ENCODE measurements around the gene KPNA4. TPM values are rescaled to one million over a fixed set of nuclear protein-coding genes. Genes with fewer than 3 reads are reported as not detected.

The KPNA4 gene, protein sequence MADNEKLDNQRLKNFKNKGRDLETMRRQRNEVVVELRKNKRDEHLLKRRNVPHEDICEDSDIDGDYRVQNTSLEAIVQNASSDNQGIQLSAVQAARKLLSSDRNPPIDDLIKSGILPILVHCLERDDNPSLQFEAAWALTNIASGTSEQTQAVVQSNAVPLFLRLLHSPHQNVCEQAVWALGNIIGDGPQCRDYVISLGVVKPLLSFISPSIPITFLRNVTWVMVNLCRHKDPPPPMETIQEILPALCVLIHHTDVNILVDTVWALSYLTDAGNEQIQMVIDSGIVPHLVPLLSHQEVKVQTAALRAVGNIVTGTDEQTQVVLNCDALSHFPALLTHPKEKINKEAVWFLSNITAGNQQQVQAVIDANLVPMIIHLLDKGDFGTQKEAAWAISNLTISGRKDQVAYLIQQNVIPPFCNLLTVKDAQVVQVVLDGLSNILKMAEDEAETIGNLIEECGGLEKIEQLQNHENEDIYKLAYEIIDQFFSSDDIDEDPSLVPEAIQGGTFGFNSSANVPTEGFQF
- polyA plus RNA-seq (2011; rRNA removed): 31.8 and 36.5 TPM in 2 replicates
- polyA plus RNA-seq (2012; cell fraction: cytosol; rRNA removed): 8.1 and 9.0 TPM in 2 replicates
- 4.3 and 6.1 TPM in 2 replicates for polyA plus RNA-seq (2012; cell fraction: nucleus; rRNA removed)
- polyA plus RNA-seq (2017; fragmentation: RNase III; extraction: RNeasy Plus Mini Kit Qiagen cat#74134 plus additional on column Dnase treatment): 35.0 to 41.1 TPM (median 37.6 TPM) in 3 replicates
- polyA minus RNA-seq (2011; rRNA and poly(A)+ RNA removed): 39.1 and 46.3 TPM in 2 replicates

DNA sequence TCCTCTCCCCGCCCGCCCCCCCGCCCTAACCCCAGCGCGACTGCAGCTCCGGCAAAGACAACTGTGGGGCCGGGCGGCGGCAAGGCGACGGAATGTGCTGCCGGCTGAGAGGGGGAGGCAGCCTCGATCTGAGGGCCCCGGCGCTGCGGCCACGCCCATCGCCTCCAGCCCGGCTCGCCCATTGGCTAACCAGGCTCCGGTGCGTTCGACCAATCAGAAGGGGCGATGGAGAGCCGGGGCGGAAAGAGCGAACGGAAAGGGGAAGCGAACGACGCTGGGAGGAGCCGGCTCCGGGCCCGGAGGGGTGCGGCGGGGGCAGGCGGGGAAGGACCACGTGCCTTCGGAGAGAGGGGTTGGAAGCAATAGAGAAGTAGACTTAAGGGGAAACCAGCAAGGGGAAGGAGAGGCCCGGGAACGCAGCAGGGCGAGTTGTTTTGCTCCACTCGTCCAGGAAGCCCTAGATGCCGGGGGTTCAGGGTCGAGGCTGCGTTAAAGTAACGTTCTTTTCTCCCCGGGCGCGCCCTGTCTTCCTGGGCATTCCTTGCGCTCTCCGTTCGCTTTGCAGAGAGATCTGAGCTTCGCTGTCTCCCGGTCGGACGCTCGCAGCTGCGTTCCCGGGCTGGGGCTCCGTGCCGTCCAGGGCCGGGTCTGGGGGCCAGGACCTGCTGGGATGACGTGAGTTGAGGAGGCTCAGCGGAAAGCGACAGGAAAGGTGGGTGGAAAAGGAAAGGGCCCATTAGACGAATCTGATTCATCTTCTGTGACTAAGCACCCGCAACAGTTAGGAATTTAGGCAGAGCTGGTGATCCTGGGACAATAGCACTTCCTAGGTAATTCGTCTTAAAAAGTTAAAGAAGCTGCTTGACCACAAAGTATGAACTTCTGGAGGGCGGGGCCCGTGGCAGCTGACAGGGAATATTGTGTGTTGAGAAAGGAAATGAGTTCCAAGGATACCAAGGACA, at the start of gene KPNA4:
TSS of gene KPNA4 (minus strand) at position 130 of the 962 bp plus-strand sequence. CDS start 289 bp downstream, outside the sequence.
- peak; percentile 67 for FAIRE-seq
- peaks cover 36% of the 10 kb centered on the region; the same call in 2 of the 3 replicates for H3K4me1 ChIP-seq
- ChIA-PET POLR2A (interaction anchor here (0.7 to 1.8 kb wide), 3 partner anchors 11 to 116 kb away, joined by 3 to 5 read pairs (median 3); partner anchors contain the start of gene TRIM59), CTCF (no interaction called here)
- H3K4me2 ChIP-seq: peak within 1 kb of the TSS; percentile 90
- DNase-seq (ENCODE audit: low read depth in 1 of 2, low spot score in 1 of 2): peak; percentile 94 to 96
- H3K9me3 ChIP-seq: no peaks in the 10 kb centered on the region
- ATAC-seq: peak; percentile 91 to 95
- WGBS (ENCODE audit: missing lambda C conversion rate): under 1% methylated on average over 26 of the region's 71 CpGs
- peak within 1 kb of the TSS; percentile 85 for H3K4me3 ChIP-seq
- H3K27ac ChIP-seq: peak within 1 kb of the TSS; percentile 98
- TF ChIP-seq CBX8 (IDR thresholded peaks at IDR 0.05) (no peak), KDM1A (IDR thresholded peaks at IDR 0.05; ENCODE audit: low read depth) (no peak), EP300 (IDR thresholded peaks at IDR 0.05) (no peak), HEYL (CRISPR knock-in tag; IDR thresholded peaks at IDR 0.05) (no peak), CHD4 (IDR thresholded peaks at IDR 0.05; ENCODE audit: borderline replicate concordance) (no peak), GATA3 (IDR thresholded peaks at IDR 0.05; ENCODE audit: borderline replicate concordance) (no peak), FOSB (CRISPR knock-in tag; IDR thresholded peaks at IDR 0.05) (no peak), ZNF302 (CRISPR knock-in tag; IDR thresholded peaks at IDR 0.05) (no peak), ZC3H11A (IDR thresholded peaks at IDR 0.05) (no peak), SMC3 (IDR thresholded peaks at IDR 0.05) (no peak), KDM5A (IDR thresholded peaks at IDR 0.05) (no peak), JUNB (IDR thresholded peaks at IDR 0.05) (no peak), HDAC2 (IDR thresholded peaks at IDR 0.05) (no peak), EHMT2 (IDR thresholded peaks at IDR 0.05; ENCODE audit: low read depth) (no peak), NR3C1 (IDR thresholded peaks at IDR 0.05) (no peak), CBX2 (IDR thresholded peaks at IDR 0.05; ENCODE audit: borderline replicate concordance, low read depth) (no peak), ZFP36 (IDR thresholded peaks at IDR 0.05; ENCODE audit: borderline replicate concordance, partially characterized antibody) (no peak), CHD2 (IDR thresholded peaks at IDR 0.05; ENCODE audit: low read length, partially characterized antibody) (no peak), POLR2A (IDR thresholded peaks at IDR 0.05; ENCODE audit: low read length) (peak; percentile 63), FOSL2 (IDR thresholded peaks at IDR 0.05) (no peak), FOSL2 (CRISPR knock-in tag; IDR thresholded peaks at IDR 0.05) (peak; percentile 72), RAD21 (conservative IDR thresholded peaks at IDR 0.05 in 1 of 2, IDR thresholded peaks at IDR 0.05 in 1 of 2) (no peak), NPAS2 (CRISPR knock-in tag; IDR thresholded peaks at IDR 0.05; ENCODE audit: borderline replicate concordance) (no peak), MYC (IDR thresholded peaks at IDR 0.05; ENCODE audit: borderline replicate concordance, low read length) (peak; percentile 90), RARB (CRISPR knock-in tag; IDR thresholded peaks at IDR 0.05) (no peak)
- TF ChIP-seq, protein P1, sequence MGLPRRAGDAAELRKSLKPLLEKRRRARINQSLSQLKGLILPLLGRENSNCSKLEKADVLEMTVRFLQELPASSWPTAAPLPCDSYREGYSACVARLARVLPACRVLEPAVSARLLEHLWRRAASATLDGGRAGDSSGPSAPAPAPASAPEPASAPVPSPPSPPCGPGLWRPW (IDR thresholded peaks at IDR 0.05): no peak
- TF ChIP-seq, protein P2, sequence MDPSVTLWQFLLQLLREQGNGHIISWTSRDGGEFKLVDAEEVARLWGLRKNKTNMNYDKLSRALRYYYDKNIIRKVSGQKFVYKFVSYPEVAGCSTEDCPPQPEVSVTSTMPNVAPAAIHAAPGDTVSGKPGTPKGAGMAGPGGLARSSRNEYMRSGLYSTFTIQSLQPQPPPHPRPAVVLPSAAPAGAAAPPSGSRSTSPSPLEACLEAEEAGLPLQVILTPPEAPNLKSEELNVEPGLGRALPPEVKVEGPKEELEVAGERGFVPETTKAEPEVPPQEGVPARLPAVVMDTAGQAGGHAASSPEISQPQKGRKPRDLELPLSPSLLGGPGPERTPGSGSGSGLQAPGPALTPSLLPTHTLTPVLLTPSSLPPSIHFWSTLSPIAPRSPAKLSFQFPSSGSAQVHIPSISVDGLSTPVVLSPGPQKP (IDR thresholded peaks at IDR 0.05; ENCODE audit: low read depth, low read length): no peak
- TF ChIP-seq, protein P3, sequence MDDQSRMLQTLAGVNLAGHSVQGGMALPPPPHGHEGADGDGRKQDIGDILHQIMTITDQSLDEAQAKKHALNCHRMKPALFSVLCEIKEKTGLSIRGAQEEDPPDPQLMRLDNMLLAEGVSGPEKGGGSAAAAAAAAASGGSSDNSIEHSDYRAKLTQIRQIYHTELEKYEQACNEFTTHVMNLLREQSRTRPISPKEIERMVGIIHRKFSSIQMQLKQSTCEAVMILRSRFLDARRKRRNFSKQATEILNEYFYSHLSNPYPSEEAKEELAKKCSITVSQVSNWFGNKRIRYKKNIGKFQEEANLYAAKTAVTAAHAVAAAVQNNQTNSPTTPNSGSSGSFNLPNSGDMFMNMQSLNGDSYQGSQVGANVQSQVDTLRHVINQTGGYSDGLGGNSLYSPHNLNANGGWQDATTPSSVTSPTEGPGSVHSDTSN (IDR thresholded peaks at IDR 0.05): no peak; the same call in 1 of the 2 replicates
- TF ChIP-seq, protein P4, sequence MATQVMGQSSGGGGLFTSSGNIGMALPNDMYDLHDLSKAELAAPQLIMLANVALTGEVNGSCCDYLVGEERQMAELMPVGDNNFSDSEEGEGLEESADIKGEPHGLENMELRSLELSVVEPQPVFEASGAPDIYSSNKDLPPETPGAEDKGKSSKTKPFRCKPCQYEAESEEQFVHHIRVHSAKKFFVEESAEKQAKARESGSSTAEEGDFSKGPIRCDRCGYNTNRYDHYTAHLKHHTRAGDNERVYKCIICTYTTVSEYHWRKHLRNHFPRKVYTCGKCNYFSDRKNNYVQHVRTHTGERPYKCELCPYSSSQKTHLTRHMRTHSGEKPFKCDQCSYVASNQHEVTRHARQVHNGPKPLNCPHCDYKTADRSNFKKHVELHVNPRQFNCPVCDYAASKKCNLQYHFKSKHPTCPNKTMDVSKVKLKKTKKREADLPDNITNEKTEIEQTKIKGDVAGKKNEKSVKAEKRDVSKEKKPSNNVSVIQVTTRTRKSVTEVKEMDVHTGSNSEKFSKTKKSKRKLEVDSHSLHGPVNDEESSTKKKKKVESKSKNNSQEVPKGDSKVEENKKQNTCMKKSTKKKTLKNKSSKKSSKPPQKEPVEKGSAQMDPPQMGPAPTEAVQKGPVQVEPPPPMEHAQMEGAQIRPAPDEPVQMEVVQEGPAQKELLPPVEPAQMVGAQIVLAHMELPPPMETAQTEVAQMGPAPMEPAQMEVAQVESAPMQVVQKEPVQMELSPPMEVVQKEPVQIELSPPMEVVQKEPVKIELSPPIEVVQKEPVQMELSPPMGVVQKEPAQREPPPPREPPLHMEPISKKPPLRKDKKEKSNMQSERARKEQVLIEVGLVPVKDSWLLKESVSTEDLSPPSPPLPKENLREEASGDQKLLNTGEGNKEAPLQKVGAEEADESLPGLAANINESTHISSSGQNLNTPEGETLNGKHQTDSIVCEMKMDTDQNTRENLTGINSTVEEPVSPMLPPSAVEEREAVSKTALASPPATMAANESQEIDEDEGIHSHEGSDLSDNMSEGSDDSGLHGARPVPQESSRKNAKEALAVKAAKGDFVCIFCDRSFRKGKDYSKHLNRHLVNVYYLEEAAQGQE (IDR thresholded peaks at IDR 0.05): 0 out of 2 replicates have a peak, but pooled peaks have one; percentile 3
- TF ChIP-seq, protein P5, sequence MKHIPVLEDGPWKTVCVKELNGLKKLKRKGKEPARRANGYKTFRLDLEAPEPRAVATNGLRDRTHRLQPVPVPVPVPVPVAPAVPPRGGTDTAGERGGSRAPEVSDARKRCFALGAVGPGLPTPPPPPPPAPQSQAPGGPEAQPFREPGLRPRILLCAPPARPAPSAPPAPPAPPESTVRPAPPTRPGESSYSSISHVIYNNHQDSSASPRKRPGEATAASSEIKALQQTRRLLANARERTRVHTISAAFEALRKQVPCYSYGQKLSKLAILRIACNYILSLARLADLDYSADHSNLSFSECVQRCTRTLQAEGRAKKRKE (CRISPR knock-in tag; IDR thresholded peaks at IDR 0.05; ENCODE audit: low read depth): no peak
